Germinal center (tissue), 1 donor: ENCODE data around the gene NDUFS4.
"Not testable (repeated sequence)": the region's sequence is repeated elsewhere in the genome, so short reads cannot be mapped to it uniquely, and the experiment has no call there.

ENCODE experiments used
- DNase-seq: peaks from one replicate; pipeline ENCODE4 v3.0.0; 2012; ENCODE audit warnings: mixed read lengths, low spot score

The NDUFS4 gene

DNA sequence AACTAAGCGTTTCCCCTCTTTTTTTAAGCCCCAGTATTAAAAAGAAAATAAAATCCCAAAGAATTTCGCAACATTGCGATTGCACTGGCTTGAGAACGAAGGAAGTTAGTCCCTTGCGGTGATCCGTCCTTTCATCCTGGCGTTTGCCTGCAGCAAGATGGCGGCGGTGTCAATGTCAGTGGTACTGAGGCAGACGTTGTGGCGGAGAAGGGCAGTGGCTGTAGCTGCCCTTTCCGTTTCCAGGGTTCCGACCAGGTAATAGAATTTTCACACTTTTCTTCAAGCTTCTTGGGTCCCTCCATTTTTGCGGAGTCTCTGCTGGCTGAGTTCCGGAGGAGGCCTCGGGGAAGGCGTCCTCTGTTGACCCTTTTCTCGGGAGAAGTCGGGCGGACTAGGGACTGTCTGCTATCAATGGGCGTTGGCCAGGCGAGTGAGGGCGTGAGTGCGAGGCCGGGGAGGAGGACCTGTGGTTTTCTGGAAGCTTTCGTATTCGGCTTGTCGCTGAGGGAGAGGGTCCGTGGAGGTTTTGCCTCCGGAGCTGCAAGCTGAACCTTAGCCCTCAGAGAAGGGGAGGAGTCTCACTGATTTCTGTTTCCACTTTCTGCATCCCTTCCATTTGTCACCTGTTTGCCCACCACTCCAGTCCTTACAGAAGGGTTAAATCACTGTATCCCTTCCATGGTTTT is at the start of gene NDUFS4:
Gene NDUFS4 (plus strand): TSS at position 134 of the 686 bp plus-strand sequence. CDS start 24 bp downstream, at position 158.
- DNase-seq: peak; percentile 43

DNA sequence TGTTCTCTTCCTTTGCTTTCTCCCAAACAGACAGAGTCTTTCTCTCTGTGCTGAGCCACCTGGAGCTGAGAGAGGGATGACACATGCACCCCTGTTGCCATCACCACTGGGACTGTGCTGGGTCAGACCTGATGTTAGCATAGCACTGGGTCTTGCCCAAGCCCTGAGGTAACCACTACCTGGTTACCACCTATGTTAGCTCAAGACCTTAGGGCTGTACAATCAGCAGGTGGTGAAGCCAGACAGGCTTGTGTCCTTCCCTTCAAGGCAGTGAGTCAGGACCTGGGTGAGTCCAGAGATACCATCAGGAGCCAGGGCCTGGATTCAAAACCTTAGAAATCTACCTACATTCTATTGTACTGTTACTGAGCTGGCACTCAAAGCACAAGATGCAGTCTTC is 47.9 kb upstream of the NDUFS4 start:
- DNase-seq: no peak

DNA sequence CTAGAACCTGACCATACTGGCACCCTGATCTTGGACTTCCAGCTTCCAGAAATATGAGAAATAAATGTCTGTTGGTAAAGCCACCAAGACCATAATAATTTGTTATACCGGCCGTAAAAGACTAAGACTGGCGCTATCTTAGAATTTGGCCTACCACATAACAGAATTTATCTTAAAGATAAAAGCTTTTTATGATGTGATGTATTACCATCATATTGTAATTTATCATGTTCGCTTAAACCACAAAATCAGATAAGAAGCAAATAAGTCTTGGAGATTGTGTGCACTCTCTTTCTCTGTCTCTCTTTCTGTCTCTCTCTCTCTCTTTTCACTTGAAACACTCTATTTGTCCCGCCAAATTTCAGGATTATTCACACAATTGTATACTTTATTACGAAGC is 44.5 kb upstream of the NDUFS4 start:
- DNase-seq: no peak

DNA sequence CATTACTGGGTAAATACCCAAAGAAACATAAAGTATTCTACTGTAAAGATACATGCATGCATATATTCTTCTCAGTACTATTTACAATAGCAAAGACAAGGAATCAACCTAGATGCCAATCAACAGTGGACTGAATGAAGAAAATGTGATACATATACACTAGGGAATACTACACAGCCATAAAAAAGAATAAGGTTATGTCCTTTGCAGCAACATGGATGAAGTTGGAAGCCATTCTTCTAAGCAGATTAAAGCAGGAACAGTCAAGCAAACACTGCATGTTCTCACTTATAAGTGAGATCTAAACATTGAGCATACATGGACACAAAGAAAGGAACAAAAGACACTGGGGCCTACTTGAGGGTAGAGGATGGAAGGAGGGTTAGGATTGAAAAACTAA is 39.6 kb upstream of the NDUFS4 start:
- DNase-seq: no peak

DNA sequence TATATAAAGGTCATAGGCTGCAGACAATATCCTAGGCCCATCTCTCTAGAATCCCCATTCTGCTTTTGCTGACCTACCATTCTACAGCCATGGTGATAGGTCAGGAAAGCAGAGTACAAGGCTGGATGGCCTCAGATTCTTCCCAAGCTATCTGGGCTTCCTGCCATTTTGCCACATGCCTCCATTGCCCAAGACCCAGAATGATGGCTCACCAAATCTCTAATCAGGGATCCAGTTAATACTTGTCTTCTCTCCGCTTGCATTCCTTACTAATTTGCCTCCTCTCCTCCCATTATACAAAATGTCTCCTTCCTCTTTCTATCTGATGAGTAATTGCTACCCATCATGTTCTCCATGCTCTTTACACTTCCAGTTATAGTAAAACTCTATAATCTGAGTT is 22.7 kb upstream of the NDUFS4 start:
- no peak for DNase-seq

DNA sequence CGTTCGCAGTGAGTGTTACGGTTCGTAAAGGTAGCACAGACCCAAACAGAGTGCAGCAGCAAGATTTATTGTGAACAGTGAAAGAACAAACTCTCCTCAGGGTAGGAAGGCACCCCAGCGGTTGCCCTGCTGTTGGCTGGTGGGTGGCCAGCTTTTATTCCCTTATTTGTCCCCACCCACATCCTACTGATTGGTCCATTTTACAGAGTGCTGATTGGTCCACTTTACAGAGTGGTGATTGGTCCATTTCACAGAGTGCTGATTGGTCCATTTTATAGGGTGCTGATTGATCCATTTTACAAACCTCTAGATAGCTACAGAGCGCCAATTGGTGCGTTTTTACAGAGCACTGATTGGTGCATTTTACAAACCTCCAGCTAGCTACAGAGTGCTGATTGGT is 19.7 kb upstream of the NDUFS4 start:
- DNase-seq: not testable (repeated sequence)

DNA sequence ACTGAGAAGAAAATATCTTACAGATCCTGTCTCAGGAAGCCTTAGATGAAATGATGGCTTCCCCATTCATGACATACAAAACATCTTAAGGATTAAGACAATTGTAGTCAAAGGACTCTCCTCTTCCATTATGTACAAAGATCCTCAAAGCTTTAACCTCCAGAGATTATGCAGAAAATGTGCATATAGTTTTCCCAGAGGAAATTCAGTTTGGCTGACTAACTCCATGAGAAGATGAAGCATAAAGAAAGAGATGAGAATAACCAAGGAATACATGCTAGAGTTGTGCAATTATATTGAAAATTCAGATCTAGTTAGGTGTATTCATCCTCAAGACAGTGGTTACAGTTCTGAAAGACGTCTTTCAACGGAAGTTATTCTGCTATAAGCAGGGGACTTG is 18.6 kb upstream of the NDUFS4 start:
- DNase-seq: no peak

DNA sequence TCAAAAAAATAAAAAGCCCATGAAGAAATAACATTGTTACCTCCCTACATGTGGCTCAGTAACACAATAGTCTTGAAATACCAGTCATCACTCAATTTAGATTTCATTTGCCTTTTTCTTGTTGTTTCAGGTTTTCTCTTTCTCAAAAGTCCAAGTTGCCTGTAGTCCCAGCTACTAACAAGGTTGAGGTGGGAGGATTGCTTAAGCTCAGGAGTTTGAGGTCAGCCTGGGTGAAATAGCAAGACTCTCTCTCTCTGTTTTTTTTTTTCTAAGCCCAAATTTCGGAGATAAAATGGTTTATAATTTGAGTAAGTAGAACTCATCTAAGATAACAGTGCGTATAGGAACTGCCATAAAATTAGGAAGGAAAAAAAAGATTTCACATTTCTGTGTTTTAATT is 17.5 kb upstream of the NDUFS4 start:
- DNase-seq: no peak

DNA sequence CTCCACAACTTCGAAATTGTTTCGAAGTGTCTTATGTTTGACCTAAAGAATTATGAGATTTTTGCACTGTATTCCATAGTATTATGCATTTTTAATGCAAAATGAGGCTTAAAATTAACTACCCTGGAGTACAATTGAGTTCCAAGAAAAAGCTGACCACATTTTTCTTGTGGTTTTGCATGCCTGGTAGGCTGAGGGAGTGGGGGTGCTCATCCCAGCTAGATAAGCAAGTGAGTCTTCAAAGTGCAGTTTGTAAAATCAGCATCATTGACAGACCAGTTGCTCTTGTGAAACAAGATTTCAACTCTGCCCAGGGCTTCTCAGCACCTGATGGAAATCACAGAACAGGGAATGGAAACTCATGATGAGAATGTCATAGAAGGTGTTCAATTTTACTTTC is 17.0 kb upstream of the NDUFS4 start:
- DNase-seq: no peak

DNA sequence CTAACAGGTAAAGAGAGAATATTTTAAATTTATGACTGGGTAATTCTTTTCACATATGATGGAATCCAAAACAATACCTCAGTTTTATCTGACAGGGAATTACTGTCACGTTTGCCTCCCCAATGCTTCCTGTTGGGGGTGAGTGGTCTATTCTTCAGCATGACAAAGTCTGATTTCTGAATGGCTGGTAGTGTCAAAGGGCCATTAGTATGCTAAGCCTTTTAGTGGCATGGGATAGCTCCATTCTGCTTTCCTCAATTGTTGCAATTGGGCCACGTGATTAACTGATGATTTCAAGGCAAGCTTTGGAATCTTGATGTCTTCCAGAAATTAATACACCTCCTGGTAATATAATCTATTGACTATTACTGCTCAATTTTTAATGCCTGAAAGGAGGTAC is 14.7 kb upstream of the NDUFS4 start:
- no peak for DNase-seq

DNA sequence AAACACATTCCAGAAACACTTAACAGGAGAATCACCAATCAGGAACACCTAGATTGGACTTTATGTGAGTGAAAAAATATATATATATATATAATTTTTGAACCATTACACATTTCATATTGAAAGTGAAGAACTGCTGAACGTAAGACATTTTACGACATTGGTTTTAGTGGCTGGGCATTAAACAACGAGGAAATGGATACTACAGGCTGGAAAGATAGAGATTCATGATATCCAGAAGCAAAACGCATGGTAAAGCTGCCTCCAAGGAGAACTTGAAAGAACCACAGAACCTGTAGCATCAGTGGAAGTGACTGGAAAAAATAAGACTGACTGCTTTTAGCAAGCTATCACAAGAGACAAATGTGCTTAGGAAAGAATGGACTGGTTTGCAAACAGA is 13.2 kb upstream of the NDUFS4 start:
- DNase-seq: no peak

DNA sequence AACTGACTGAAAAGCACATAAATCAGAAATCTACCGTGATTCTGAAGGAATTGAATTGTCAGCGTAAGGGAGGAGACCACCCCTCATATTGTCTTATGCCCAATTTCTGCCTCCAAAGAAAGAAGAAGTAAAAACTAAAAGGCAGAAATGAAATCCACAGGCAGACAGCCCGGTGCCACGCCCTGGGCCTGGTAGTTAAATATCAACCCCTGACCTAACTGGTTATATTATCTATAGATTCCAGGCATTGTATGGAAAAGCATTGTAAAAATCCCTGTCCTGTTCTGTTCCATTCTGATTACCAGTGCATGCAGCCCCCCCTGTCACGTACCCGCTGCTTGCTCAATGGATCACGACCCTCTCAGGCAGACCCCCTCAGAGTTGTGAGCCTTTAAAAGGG is 11.9 kb upstream of the NDUFS4 start:
- DNase-seq: not testable (repeated sequence)

DNA sequence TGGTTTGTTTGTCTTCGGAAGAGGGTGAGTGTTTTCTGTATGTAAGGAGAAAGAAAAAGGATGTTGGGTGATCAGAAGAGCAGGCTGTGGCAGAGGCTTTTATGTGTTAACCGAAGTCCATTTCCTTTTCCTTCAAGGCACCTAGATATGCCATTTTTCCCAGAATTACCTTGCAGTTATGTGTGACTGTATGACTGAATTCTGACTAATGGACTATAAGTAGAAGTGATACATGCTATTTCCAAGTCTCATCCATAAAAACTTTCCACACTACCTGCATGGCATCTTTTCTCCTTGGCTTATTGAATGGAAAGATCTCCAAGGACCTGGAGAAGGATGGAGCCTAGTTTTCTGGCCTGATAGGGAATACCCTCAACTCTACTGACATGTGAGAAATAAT is 10.6 kb upstream of the NDUFS4 start:
- DNase-seq: no peak

DNA sequence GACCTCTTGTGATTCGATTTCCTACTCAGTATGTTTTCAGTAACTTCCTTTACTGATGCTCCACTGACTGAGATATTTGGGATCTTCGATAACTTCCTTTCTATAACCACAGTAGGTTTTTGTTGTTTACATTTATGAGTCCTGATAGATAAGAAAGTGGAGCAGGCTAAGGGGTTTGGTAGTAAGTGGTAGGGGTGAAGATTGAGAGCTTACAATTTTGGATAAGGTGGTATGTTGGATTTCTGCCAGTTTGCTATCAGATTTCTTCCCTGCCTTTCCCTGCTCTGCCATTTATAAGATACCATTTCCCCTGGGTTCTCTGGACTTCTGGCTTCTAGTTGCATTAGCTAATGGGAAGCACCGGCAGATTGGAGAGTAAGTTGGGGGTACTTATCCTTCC is 7.9 kb upstream of the NDUFS4 start:
- DNase-seq: no peak

DNA sequence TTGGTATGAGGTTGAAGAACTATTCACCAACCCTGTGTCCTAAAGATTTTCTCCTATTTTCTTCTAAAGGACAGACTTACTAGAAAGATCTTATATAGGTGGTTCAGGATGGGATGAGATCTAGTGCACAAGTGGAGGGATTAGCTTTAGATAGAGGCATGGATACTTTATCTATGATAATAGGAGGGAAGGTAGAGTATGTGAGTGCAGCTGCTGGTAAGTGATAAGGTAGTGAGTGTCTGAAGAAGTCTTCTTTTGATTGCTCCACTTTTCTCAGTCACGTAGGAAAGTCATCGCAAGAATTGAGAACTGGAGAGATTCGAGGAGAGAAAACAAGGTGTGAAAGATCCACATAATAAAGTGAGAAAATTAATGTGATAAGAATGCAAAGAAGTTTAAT is 6.0 kb upstream of the NDUFS4 start:
- no peak for DNase-seq

DNA sequence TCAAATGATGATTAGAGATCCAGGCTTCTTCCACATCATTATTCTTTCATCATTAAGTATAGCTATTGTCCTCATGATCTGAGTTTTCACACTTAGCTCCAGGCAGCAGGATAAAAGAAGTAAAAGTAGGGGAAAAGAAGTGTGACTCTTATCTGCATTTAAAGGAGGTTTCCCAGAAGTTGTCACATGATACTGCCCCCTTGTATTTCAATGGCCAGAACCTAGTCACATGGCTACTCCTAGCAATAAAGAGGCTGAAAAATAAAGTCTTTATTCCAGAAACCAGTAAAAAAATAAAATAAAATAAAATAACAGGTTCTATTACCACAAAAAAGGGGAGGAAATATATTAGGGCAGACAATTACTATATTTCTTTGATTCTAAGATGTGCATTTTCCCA is 5.3 kb upstream of the NDUFS4 start:
- DNase-seq: no peak

DNA sequence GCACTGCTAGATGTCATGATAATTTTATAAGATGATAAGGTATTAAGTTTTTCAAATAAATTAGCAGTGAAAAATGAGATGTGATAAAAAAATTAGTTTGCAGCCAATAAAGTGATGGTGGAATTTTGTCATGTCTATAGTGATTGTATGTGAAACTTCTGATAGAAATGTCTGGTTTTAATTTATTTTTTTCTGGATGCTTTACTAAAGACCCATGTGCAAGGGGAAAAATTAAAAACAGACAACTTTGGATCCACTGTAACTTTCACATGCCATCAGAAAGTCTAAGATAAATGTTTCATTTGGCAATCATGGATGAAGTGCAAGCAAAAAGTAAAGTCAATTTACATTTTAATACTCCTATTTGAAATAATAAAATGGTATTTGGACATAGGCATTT is 4.4 kb upstream of the NDUFS4 start:
- no peak for DNase-seq

DNA sequence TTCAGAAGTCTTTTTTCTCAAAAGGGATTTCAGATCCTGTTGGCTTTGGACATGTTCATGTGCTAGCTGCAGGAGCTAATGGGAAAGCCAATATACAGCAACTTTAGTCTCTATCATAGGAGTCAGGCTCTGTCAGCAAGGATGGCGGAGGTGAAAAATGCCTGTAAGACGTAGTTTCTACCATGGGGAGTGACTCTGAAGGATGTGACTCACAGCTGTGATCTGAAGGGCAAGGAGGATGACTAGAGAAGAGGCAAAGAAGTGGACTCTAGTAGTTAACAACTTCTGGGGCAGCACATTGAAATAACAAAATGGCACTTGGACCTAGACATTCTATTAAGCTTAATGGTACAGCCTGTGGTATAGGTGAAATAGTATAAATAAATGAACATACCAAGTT is 3.1 kb upstream of the NDUFS4 start:
- no peak for DNase-seq

DNA sequence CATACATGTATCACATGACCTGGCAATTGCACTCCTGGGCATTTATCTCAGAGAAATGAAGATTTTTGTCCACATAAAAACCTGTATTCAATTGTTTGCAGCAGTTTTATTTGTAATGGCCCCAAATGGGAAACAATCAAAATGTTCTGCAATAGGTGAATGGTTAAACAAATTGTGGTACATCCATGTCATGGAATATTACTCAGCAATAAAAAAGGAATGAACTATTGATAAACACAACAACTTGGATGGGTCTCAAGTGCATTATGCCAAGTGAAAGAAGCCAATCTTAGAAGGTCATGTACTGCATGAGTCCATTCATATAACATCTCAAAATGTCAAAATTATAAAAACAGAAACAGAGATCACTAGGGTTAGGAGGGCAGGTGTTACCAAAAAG is 1.5 kb upstream of the NDUFS4 start:
- DNase-seq: no peak

DNA sequence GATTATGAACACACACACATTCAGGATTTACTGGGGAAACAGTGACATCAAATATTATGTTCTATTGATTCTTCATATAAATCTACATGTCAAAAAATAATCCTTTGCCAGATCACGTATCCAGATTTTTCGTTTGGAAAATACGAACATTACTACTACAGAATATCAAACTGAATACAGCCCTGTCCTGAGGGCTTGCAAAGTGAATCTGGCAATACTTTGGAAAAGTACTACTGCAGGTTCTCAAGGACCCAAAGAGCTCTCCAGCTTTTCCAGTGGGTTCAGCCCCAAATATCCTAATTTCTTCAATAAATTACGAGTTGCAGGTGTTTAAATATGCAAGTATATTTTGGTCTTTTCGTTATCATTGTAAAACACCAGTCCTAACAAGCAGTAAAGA is 411 bp upstream of the NDUFS4 start:
- DNase-seq: no peak

DNA sequence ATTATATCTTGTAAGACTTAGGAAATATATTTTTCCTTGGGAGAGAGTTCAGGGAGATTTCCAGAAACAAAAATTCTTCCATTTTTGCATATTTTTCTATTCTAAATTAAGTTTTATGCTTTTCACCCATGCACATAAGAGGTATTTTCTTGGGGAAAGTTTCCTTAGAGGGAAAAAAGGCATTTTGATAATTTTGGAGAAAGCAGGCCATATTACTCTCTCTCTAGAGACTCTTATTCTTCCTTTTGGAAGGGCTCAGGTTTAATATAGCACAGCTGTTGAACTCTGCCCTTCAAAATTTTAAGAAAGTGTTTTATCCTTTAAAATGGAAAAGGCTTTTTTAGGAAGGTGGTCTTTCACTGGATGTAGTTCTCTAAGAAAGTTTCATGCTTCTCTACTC is 8.0 kb downstream of the NDUFS4 start:
- no peak for DNase-seq

DNA sequence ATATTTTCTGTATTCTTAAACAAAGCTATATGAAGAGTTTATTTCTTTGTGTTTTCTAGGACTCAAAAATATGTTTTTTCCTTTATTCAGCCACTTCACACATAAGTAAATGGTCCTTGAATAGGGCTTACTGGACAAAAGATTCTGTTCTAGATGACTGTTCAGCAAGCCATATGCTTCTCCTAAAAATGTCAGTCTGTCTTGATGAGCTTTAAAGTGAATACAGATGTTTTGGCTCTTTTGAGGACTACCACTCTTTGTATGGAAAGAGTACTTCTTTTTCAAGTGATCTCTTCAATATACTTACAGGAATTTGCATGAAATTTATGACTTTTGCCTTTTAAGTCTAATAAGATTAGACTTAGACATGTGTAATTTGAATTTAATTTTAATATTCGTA is 8.4 kb downstream of the NDUFS4 start:
- DNase-seq: no peak

DNA sequence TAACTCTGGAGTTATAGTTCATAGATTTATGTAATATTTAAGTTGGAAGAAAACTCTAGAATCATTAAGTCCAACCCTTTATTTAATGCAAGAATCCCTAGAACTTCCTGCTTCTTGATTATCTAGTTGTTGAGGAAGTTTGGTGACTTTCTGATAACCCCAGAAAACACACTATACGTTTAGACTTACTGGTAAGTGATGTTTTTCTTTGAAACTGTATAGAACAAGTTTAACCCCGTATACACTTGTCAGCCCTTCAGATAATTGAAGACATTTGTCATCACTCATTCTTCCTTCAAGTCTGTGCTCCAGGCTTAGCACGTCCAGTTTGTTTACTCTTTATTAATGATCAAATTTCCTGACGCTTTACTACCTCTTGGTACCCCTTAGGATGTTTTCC is 9.0 kb downstream of the NDUFS4 start:
- no peak for DNase-seq

DNA sequence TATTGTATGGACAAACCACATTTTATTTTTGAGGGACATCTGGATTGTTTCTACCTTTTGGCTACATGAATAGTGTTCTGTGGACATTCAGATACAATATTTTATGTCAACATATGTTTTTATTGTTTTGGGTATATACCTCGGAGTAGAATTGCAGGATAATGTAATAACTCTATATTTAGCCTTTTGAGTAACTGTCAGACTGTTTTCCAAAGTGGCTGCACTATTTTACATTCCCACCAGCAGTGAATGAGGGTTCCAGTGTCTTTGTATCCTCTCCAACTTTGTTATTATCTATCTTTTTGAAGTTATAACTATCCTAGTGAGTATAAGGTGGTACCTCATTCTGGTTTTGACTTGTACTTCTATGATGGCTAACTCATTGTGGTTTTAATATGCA is 11.0 kb downstream of the NDUFS4 start:
- DNase-seq: no peak

DNA sequence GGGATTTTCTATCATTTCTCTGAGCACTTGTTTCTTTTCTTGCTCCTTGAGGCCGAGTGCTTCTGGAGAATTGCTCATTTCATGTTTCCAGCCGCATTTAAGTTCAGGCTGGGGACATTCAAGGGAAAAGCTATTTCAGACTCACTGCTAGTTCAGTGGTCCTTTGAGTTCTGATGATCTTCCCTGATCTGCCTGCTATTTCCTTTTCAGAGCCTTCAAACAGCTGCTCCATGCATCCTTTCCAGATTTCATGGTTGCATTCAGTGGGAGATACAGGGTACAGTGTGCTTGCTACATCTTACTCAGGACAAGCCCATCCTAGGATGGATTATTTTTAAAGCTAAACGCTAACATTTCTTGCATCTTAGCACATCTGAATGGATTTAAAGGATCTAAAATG is 14.7 kb downstream of the NDUFS4 start:
- DNase-seq: no peak
